PC-3 (cell line): ENCODE results near the gene ADAM23.

ENCODE experiments used
- EZH2 ChIP-seq: fragments of 300-600 bp; sonication (generic); IDR thresholded peaks from one replicate; pipeline ENCODE4 v1.6.1; 2017; ENCODE audit warnings: antibody characterized with exemption, mild to moderate bottlenecking, low read length; ENCODE audit not compliant: unreplicated experiment
- EZH2phosphoT487 ChIP-seq: fragments of 300-600 bp; sonication (generic); IDR thresholded peaks from 2 replicates; pipeline ENCODE4 v1.6.1; 2018; ENCODE audit warnings: mild to moderate bottlenecking, antibody characterized with exemption, low read length, borderline replicate concordance
- TF ChIP-seq, protein P1 (sequence below): fragments of 300-600 bp; sonication (generic); conservative IDR thresholded peaks from 2 replicates; pipeline ENCODE4 v1.5.1; 2017; ENCODE audit warnings: antibody characterized with exemption, low read depth, mild to moderate bottlenecking, low read length

DNA sequence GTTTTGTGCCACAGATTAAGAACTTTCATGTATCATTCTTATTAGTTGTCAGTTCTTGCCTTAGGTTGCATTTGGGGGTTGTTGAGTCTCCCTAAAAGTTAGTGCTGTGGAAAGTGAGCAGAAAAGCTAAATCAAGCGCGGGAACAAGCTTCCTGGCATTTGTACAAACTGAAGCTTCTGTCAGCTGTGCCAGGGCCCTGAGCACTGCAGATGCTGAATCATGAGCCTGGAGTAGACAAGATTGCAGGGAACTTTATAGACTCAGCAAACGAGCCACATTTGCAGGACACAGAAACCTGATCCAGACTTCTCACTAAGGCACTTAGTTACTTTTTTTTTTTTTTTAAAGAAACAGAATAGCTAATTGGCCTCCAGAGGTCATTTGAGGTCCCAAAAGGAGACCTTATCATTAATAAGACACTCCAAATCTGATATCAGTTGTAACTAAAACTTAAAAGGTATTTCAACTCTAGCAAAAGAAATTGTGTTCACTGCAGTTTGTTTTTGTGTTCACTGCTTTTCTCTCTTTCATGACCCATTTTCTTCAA lies 88.7 kb downstream of the ADAM23 start:
- TF ChIP-seq, protein P1, sequence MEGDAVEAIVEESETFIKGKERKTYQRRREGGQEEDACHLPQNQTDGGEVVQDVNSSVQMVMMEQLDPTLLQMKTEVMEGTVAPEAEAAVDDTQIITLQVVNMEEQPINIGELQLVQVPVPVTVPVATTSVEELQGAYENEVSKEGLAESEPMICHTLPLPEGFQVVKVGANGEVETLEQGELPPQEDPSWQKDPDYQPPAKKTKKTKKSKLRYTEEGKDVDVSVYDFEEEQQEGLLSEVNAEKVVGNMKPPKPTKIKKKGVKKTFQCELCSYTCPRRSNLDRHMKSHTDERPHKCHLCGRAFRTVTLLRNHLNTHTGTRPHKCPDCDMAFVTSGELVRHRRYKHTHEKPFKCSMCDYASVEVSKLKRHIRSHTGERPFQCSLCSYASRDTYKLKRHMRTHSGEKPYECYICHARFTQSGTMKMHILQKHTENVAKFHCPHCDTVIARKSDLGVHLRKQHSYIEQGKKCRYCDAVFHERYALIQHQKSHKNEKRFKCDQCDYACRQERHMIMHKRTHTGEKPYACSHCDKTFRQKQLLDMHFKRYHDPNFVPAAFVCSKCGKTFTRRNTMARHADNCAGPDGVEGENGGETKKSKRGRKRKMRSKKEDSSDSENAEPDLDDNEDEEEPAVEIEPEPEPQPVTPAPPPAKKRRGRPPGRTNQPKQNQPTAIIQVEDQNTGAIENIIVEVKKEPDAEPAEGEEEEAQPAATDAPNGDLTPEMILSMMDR, result no peak
- no peak for TF ChIP-seq EZH2phosphoT487
- TF ChIP-seq EZH2, result no peak
